ENCODE results near the gene TRIM43B.
"Not testable (repeated sequence)": the region's sequence is repeated elsewhere in the genome, so short reads cannot be mapped to it uniquely, and the experiment has no call there.

The TRIM43B gene

DNA sequence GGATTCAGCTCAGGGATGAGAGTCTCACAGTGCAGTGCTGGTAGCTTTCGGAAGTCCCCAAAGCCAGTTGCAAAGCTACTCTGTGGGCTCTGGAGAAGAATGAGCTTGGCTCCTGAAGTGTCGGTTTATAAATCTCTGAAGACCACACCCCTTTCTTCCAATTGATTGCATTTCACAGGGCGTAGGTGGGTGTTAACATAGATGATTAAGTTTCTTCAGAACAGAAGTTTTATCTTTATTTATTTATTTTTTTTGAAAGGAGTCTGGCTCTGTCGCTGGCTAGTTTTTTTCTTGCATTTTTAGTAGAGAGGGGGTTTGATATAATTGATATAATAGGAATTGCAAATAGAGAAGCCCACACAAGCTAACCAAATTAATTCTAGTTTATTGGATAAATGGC is at the start of gene TRIM43B:
Gene TRIM43B, minus strand, starts transcription at position 101 of the 400 bp plus-strand sequence. CDS start 2,040 bp downstream, outside the sequence.
- not testable (repeated sequence) for DNase-seq (ENCODE audit: low read depth)

DNA sequence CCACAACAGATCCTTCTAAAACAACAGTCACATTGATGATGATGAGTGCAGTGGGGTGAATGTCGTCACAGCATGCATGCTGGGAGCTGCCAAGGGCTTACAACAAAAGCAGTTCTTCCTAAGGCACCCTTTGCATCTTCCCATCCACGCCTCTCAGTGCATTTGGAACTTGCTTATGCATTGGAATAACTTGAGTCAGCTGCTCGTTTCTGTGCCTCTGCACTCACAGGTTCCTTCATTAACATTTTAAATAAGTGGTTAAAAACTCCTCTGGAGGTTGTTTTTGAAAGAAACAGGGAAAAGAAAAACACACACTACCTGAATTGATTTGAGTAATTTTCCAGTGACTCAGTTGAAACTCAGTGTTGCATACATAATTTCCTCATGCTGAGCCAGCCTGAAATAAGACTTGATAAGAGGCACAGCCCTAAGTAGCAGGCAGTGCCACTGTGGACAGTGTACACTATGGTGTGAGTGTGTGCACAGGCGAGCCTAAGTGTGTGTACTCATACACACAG is 46.8 kb upstream of the TRIM43B start:
- peak; percentile 28 for DNase-seq (ENCODE audit: low read depth)

GRCh38 chr2:95530734-95531133 is 46.2 kb upstream of the TRIM43B start:
- DNase-seq (ENCODE audit: low read depth) = peak; percentile 70

GRCh38 chr2:95526360-95527341 is 42.1 kb upstream of the TRIM43B start:
- peak; percentile 78 for DNase-seq (ENCODE audit: low read depth)

- DNase-seq (ENCODE audit: low read depth) = no peak
Measured at GRCh38 chr2:95525294-95526035, 40.9 kb upstream of the TRIM43B start.

DNA sequence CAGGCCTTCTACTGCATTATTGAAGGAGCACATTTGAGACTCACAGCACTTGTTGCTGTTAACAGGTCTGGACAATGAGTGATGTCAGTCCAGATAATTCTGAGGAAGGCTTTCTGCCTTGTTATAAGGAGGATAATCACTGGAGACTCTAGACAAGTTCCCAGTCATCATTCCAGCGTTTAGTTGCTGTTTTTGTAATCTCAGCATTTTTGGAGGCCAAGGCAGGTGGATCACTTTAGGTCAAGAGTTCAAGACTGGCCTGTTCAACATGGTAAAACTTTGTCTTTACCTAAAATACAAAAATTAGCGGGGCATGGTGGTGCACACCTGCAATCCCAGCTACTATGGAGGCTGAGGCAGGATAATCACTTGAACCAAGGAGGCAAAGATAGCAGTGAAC is 39.6 kb upstream of the TRIM43B start:
- no peak for DNase-seq (ENCODE audit: low read depth)

DNA sequence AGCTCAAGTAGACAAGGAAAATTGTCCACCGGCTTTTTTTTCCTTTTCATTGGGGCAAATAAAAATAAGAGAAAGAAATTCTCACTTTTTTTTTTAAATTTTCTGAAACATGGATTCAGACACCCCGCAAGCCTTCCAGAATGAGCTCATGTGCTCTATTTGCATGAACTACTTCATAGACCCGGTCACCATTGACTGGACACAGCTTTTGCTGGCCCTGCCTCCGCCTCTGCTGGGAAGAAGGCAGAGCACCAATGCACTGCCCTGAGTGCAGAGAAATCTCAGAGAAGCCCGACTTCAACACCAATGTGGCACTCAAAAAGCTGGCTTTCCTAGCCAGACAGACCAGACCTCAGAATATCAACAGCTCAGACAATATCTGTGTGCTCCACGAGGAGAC is 30.2 kb upstream of the TRIM43B start:
- DNase-seq (ENCODE audit: low read depth) = no peak

GRCh38 chr2:95514226-95514625 is 29.7 kb upstream of the TRIM43B start:
- not testable (repeated sequence) for DNase-seq (ENCODE audit: low read depth)

- no peak for DNase-seq (ENCODE audit: low read depth)
Measured at GRCh38 chr2:95509408-95509807, 24.9 kb upstream of the TRIM43B start.

- DNase-seq (ENCODE audit: low read depth) = no peak
Measured at GRCh38 chr2:95505222-95505621, 20.7 kb upstream of the TRIM43B start.

GRCh38 chr2:95500854-95501253 is 16.3 kb upstream of the TRIM43B start:
- no peak for DNase-seq (ENCODE audit: low read depth)

DNA sequence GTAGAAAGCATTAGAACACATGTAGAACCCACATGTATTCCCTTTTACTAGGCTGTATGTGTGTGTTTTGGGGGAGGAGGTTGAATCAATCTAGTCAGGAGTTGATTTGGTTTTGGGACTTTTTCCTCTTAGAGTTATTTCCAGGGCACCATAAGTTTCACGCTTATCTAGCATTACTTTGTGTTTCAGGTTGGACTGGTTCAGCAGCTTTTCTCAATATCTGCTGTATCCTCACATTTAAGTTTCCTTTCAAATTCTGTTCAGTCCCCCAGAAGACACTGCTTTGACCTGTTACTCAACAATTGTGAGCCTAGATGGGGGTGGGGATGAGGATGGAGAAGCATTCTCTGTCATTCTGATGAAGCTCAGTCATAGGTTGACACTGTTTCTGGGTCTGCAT is 7.5 kb upstream of the TRIM43B start:
- DNase-seq (ENCODE audit: low read depth) = not testable (repeated sequence)

DNA sequence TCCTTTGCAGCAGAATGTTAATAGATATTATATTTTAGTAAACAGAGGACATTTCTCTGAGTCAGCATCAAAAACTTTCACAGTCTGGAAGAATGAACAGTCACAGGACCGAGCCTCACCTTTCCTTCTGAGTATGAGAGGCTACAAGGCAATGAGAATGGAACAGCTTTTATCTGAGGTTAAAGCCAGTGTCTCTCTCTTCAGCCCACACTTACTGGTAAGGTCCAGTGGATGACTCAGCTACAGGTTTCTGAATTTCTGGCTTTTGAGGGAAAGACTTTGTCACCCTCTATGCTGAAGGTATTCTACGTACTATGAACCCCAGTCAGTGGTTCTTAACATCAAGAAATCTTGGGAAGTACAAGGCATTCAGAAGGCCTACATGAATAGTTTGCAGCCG is 9.5 kb downstream of the TRIM43B start:
- not testable (repeated sequence) for DNase-seq (ENCODE audit: low read depth)

- not testable (repeated sequence) for DNase-seq (ENCODE audit: low read depth)
Measured at GRCh38 chr2:95467984-95468383, 16.6 kb downstream of the TRIM43B start.

DNA sequence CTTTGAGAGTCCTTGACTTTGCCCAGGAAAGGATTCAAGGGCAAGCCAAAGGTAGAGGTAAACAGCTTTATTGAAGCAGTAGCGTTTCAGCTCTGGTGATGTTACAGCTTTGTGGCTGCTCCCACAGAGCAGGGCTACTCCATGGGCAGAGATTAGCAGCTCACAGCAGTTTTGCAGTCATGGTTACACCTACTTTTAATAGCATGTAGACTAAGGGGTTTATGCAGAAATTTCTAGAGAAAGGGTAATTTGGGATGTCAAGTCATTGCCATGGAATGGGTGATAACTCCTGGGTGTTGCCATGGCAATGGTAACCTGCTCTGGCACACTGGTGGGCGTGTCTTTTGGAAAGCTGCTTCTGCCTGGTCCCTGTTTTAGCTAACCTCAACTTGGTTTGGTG is 18.0 kb downstream of the TRIM43B start:
- not testable (repeated sequence) for DNase-seq (ENCODE audit: low read depth)

GRCh38 chr2:95463292-95463691 is 21.3 kb downstream of the TRIM43B start:
- DNase-seq (ENCODE audit: low read depth) = not testable (repeated sequence)

DNA sequence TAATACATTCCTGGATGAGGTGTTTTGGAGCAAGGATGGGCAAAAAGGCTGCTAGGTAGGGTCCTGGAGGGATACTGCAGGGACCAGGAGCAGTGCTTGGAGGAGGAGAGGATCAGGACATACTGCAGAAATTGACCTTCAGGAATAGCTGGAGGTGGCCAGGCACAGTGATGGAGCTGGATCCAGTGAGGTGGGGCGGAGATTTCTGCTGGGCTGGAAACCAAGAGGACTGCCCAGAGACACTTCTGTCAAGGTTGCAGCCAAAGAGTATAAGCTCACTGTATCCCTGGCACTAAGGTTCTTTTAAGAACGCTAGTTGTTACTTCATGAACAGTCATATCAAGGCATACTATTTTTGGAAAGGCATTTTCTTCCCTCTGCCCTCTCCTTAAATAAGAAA is 39.2 kb downstream of the TRIM43B start:
- not testable (repeated sequence) for DNase-seq (ENCODE audit: low read depth)

GRCh38 chr2:95442474-95443099 is 42.0 kb downstream of the TRIM43B start:
- not testable (repeated sequence) for DNase-seq (ENCODE audit: low read depth)

- not testable (repeated sequence) for DNase-seq (ENCODE audit: low read depth)
Measured at GRCh38 chr2:95435872-95436209, 48.7 kb downstream of the TRIM43B start.

DNA sequence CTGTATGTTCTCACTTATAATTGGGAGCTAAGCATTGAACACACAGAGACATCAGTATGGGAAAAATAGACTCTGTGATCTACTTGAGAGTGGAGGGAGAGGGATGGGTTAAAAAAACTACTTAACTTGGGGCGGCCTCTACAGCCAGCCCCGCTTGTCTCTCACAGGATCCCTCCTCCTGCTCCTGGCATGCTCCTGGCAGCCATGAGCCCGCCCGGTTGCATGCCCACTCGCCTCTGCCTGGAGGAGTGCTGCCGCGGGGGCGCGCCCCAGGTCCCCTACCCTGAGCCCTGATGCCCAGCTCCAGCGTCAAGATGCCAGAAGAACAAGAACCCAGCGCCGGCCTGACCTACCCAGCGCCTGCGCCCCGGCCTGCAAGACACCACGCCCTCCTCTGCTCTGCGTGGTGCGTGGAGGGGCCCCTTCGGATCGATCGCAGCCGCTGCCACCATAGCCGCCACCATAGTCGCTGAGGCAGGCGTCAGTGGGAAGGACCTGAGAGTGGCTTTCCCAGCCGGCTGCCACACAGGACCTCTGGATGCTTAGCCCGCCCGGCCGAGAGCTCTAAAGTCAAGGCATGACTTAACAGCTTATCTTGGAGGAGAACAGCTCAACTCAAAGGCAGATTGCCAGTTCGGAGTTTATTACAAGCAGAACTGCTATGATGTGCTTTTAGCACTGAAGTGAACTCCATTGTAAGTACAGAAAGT is 49.2 kb downstream of the TRIM43B start:
- not testable (repeated sequence) for DNase-seq (ENCODE audit: low read depth)

GRCh38 chr2:95434507-95435076 is 50.0 kb downstream of the TRIM43B start:
- peak; percentile 63 for DNase-seq (ENCODE audit: low read depth)

Data from iris pigment epithelial cell (primary cell).